Endothelial cell of umbilical vein (primary cell): ENCODE measurements around the gene MRPS34.

Source experiments
- EZH2 ChIP-seq: IDR thresholded peaks from 2 replicates; pipeline ENCODE4 v1.6.1; 2012; ENCODE audit warnings: borderline replicate concordance, low read depth, mild to moderate bottlenecking, moderate library complexity, low read length, inconsistent platforms; ENCODE audit not compliant: severe bottlenecking
- POLR2A ChIP-seq: IDR thresholded peaks from 2 replicates; pipeline ENCODE4 v1.6.1; 2012; ENCODE audit warnings: low read depth, mild to moderate bottlenecking, control low read depth, low read length
- POLR2AphosphoS5 ChIP-seq: IDR thresholded peaks from 2 replicates; pipeline ENCODE4 v1.6.1; 2012; ENCODE audit warnings: low read depth, mild to moderate bottlenecking, control low read depth, low read length, moderate library complexity; ENCODE audit not compliant: insufficient read depth
- TF ChIP-seq, protein P1 (sequence below), 2 donors: IDR thresholded peaks; 1 replicate in 1 of 2; 2 replicates in 1 of 2; pipeline ENCODE4 v1.5.1; 2011; ENCODE audit warnings: low read length in 2 of 2, mild to moderate bottlenecking in 2 of 2, moderate library complexity in 2 of 2, control low read depth in 1 of 2, inconsistent platforms in 1 of 2, low read depth in 1 of 2; ENCODE audit not compliant: insufficient read depth in 1 of 2; ENCODE audit errors: extremely low read depth in 1 of 2

DNA sequence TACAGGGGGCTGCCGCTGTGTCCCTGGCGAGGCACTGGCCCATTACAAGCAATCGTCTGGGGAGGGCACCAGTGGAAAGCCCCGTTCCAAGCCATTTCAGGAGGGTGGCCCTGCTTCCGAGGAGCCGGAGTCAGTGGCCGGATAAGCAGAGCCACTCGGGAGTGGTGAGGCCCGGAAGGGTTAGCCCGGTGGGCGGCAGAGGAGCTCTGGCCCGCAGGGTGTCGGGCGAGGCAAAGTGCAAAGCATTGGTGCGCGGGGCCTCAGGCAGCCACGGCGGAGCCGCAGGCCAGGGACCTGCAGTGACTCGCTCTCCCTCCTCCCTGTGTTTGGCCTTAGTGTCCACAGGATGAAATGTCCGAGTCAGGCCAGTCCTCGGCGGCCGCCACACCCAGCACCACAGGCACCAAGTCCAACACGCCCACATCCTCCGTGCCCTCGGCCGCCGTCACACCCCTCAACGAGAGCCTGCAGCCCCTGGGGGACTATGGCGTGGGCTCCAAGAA, 26.2 kb downstream of the MRPS34 start:
- TF ChIP-seq, protein P1, sequence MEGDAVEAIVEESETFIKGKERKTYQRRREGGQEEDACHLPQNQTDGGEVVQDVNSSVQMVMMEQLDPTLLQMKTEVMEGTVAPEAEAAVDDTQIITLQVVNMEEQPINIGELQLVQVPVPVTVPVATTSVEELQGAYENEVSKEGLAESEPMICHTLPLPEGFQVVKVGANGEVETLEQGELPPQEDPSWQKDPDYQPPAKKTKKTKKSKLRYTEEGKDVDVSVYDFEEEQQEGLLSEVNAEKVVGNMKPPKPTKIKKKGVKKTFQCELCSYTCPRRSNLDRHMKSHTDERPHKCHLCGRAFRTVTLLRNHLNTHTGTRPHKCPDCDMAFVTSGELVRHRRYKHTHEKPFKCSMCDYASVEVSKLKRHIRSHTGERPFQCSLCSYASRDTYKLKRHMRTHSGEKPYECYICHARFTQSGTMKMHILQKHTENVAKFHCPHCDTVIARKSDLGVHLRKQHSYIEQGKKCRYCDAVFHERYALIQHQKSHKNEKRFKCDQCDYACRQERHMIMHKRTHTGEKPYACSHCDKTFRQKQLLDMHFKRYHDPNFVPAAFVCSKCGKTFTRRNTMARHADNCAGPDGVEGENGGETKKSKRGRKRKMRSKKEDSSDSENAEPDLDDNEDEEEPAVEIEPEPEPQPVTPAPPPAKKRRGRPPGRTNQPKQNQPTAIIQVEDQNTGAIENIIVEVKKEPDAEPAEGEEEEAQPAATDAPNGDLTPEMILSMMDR (IDR thresholded peaks at IDR 0.05; ENCODE audit: extremely low read depth in 1 of 2, insufficient read depth in 1 of 2, low read depth in 1 of 2, low read length in 2 of 2): no peak
- no peak for TF ChIP-seq POLR2A
- no peak for TF ChIP-seq EZH2
- TF ChIP-seq POLR2AphosphoS5: no peak
